MV-4-11 (cell line): ENCODE data around the gene SEMA5A.

Experiments used
- DNase-seq: peaks from one replicate; lab custom pipeline; 2025; lab: John Stamatoyannopoulos, UW

Gene SEMA5A

DNA sequence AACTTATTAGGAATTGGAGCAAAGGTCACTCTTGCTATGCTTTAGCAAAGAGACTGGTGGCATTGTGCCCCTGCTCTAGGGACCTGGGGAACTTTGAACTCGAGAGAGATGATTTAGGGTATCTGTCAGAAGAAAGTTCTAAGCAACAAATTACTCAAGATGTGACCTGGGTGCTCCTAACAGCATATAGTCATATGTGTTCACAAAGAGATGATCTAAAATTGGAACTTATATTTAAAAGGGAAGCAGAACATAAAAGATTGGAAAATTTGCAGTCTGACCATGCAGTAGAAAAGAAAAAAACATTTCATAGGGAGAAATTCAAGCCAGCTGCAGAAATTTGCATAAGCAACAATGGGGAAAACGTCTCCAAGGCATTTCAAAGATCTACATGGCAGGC, 68.3 kb downstream of the SEMA5A start:
- DNase-seq = no peak

DNA sequence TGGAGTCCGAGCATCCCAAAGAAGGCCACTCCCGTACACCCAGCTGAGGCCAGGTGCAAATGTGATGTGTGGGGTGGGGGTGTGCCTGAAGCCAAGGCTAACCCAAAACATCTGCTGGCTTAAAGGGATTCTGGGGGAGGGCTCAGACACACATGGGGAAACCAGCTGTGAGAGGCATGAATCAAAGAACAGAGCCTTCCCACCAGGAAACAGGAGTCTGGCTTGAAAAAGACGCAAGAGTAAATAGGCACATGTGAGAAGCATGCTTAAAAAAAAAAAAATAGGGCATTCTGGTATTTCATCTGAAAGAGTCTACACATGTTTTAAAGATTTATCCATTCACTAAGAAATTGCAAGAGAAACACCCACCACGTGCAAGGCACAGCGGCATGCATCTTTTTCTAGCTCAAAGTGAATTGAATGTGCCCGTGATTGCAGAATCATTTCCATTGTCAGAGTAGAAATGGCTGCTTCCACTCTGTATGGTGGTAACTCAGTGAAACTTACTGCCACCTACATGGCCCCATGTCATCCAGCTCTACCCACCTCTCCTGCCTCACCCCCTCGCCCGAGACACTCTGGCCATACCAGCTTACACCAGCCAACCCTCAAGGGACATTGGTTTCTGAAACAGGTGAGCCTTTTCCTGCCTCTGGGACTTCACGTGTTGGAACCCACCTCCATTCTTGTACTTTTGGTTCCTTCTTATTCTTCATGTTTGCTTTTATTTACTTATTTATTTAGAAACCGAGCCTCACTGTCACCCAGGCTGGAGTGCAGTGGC, 71.5 kb downstream of the SEMA5A start:
- no peak for DNase-seq

DNA sequence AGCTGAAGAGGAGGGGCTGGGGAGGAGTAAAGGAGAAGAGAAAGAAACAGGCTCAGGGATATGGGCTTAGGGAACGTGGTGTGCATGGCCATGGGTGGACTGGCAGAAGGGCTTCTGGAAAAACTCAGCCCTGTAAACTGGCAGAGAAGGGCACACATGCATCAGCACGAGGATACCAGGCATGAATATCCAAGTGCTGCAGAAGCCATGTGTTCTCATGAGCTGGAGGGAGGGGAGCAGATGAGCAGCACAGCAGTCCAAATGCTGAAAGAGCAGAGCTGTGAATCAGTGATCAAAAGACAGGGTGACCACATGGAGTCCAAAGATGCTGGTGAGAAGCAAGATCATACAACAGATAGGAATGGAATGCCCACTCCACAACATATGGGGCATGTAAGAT, 72.3 kb downstream of the SEMA5A start:
- DNase-seq = no peak

DNA sequence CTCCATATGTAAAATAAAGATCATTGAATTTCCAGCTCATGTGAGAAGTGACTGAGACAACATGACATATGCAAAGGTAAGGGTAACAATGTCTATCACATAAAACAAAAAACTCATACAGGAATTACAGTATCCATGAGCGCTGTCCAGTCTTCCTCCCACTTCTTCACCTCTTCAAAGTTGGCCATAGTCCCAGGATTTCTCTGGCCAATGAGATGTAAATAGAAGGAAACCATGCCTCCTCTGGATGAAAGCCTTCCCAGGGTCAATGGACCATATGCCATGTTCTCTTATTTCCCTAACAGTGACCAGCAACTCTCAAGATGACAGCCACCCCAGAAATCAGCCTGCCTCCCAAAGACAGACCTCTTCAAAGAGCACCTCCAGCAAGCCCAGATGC, 75.5 kb downstream of the SEMA5A start:
- no peak for DNase-seq

DNA sequence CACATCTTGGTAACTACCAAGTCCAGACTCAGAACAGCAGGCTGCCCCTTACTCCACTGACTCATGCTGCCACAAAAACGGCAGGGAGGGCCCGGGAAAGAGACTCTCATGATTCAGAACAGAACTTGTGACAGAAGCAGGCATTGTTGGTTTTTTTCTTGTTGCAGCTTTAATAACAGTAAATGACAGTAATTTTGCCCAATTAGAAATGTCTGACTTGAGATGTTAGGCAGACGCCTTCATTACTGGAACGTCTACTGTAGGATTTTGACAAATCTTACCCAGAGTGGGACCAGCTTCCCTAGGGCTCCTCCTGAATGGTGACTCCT, 77.9 kb downstream of the SEMA5A start:
- no peak for DNase-seq

DNA sequence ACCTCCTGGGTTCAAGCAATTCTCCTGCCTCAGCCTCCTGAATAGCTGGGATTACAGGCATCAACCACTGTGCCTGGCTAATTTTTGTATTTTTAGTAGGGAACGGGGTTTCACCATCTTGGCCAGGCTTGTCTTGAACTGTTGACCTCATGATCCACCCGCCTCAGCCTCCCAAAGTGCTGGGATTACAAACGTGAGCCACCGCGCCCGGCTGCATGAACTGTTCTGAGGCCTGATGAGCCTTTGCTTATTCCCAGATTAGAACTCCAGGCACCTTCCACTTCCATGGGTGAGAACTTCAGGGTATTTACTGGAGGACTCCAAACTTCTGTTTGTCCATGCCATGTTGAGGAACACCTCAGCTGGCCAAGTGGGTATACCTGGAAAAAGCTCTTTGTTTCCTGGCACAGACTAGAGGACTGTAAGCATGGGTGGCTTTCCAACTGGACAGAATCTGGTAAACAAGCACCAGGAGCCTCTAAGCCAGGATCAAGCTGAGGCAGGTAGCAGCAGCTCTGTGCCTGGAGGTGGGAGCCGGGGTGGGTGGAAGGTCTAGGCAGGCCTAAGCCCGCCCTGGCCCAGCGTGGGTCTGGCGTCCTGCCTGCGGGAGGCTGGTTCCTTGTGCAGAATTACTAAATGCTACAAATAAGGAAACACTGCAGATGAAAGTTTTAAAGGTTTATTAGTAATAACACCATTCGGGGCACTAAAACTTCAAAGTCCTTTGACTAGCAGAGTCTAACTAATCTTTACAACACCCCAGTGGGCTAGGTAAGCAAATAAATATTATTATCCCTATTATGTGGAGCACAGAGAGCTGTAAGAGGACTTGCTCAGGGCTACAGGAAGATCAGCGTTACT, 78.4 kb downstream of the SEMA5A start:
- DNase-seq = no peak

DNA sequence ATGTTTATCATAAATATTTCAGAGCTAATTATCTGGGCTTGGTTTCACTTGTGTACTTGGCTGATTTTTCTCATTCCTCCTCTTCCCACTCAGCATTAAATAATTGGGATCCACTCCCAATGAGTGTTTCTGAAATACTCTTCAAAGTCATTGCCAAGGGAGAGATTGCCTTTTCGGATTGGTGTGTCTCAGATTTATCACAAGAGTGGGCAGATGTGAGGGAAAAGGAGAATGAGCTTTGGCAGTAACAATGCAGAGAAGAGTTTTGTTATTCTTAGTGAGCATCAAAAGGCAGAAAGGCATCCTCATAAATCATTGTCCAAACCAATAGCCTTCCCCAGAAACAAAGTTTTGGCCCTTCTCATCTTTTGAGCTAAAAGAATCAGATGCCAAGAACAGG, 79.2 kb downstream of the SEMA5A start:
- DNase-seq = no peak

DNA sequence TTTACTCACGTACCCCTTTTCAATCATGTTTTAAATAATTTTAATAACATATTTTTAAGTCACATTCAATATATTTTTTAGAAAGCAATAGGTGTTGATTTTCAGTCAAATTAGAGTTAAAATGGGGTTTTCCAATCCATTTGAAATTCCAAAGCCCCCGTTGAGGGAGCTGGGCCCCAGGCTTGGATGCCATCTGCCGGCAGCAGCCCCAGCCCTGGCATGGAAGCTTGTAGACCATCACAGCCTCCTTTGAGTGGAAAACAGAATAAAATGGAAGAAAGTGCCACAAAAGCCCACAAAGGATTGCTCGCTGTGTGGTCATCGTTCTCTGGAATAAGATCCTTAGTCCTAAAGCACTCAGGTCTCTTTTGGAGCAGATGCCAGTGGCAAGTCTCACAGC, 81.4 kb downstream of the SEMA5A start:
- no peak for DNase-seq

DNA sequence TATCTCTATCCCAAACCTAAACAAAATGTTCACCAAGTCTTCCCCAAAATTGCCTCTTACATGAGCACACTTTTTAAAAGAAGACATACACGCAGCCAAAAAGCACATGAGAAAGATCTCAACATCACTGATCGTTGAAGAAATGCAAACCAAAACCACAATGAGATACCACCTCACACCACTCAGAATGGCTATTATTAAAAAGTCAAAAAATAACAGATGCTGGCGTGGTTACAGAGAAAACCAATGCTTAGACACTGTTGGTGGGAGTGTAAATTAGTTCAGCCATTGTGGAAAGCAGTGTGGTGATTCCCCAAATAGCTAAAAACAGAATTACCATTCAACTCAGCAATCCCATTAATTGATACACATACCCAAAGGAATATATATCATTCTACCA, 83.8 kb downstream of the SEMA5A start:
- DNase-seq = no peak

DNA sequence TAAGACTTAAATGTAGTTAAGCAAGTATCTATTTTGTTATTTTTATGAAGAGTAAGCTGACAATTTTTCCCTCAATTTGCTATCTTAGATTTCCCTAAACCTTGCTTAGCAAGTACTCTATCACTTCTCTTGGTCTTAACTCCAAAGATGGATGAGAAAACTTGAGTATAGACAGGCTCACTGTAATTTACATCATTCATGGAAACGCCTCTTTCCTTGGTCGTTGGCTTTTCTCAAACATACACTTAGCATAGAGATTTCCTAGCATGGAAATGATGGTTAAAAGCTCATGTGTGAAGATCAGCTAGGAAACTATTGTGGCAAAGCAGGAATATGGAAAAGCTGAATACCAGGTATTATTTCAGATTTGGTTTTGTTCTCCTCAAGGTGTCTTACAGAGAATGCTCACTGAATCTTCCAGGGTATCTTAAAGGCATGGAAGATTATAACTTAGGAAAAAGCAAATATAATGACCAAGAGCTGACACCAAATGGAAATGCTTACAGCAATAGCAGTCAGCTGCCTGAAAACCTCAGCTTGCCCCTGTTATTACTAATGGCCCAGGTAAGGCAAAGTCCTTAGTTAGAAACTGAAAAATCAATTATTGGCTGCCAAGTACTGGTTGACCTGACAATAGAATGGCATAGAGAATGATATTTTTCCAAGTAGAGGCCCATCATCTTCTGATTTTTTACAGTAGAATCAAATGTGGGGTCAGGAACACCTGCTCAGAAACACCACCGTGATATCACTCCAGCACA, 84.8 kb downstream of the SEMA5A start:
- DNase-seq = no peak

DNA sequence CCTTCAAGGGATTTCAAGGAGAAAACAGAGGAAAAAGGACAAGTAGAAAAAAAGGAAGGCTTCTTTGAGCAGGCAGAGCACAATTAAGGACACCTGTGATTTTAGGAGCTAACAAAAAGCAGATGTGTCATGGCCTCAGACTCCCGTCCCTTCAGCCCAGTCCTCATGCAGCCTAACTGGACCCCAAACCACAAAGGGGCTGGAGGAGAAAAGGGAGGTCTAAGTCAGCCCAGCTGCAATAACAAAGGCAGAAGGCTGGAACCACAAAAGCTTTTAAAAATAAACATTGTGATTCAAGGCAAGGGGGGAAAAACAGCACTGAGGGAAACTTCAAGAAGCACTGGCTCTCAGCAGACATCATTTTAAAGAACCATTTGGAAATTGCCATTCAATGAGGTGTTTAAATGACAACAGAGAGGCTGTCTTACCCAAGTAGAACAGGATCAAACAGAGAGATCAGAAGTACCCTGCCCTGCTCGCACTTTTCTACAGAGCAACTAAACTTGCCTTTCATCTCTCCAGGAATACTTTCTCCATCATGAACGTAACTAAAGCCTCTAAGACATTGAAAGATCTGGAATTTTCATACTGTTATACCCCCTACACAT, 89.3 kb downstream of the SEMA5A start:
- DNase-seq = no peak

DNA sequence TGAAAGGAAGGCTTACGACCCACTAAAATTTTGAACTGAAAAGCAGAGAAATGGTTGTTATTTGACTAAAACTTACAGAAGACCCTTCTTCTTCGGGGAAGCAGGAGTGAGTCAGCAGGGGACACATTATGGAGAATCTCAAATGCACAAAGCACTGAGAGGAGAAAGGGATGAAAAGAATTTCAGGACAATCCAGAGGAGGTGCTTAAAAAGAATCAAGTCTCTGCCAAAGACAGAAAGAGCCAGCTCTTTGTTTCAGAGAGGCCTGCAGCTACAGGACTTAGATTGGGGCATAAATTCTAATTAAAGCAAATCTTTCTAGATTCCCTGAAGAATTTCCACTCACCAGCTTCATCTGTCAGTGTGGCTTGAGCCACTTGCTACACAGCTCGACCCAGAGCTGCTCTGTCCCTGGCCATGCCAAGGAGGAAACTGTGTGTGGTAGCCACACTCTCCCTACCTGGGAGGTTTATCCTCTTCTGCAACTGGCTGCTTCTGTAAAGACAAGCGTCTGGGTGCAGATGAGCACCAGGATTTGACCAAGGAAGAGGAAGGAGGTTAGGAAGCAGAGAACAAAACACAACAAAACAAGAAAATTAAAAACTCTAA, 89.9 kb downstream of the SEMA5A start:
- DNase-seq = no peak

DNA sequence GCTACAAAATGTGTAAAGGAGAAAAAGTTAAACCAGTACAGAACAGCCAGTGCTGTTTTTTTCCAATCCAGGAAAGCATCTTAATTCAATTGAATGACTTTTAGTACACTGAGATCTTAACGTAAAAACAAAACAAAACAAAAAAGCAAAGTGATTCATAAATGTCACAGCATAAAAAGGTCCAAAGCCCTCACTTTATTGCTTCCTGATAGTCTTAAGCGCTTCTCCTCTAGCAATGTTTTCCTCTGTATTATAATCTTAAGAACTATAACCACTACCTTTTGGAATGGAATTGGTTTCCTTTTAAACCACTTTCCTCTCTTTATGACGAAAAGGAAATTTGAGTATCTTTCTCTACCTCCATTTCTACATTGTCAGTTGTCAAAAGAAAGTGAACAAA, 91.4 kb downstream of the SEMA5A start:
- no peak for DNase-seq

DNA sequence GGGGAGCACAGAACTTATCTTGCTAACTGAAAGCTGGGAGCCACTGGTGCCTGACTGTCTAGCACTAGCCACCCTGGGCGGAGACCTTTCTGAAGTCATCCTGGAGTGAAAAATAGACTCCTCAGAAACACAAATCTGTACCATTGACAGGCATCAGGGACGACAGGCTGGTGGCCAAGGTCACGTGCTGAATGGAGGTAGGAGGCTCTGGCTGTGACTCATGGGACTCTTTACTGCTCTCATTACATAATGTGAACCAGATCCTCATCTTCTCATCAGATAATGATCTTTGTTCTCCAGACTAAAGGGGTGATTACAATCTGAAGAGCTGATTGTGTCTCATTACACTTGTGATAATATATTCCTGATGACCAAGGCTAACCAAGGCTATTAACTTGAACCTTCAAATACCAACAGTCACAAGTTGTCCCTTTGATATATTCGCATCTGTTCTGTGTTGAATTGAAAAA, 91.8 kb downstream of the SEMA5A start:
- no peak for DNase-seq

DNA sequence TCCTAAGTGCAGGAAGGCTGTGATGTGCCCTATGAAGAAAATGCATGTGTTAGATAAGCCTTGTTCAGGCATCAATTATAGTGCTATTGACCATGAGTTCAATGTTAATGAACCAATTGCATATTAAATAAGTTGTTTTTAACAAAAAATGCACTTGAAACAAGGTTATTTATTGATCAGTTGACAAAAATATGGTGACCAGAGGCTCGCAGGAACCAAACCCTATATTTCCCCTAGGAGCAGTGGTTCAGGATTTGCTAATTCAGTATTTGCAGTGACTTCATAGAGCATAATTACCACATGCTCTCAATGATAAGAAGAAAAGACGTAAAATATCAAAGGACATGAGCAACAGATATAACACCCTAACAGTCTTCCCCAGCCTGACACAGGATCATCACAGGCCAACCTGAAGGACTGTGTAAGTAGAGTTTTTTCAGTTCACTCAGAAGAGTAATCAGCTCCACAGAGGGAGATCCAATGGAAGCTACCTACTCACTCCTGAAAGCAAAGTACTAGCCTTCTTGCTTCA, 92.3 kb downstream of the SEMA5A start:
- DNase-seq = no peak

DNA sequence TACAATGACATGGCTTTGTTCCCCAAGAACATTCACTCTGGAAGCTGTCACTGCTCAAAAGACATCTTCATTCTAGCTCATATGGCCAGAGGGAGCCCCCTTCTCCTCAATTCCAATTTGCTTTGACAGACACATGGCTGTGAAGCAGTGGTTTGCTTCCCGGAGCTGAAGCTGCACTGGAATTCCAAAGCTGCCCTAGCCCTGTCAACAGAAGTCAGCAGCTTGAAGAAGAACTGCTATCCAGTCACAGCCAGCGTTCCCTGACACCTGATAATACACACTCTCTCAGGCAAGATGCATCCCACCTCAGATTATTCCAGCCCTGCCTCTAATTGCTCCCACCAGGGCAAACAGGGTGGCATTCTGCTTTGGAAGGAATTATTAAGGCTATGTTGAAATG, 93.7 kb downstream of the SEMA5A start:
- no peak for DNase-seq

DNA sequence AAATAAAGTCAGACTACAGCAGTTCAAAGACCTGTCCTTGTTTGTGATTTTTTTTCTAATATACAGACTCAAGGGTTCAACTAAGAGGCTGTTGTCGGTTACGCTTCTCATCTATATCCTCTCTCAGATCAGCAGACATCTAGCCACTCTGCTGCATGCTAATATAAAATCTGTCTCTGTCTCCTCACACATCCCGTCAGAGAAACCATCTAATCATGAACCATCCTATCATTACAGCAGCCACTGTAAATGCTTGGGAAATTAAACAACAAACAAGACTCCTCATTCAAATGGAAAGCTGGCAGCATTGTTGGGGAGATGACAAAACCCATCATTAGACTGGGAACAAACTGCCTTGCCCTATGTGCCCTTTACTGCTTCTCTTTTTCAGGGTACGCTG, 94.8 kb downstream of the SEMA5A start:
- DNase-seq = no peak

DNA sequence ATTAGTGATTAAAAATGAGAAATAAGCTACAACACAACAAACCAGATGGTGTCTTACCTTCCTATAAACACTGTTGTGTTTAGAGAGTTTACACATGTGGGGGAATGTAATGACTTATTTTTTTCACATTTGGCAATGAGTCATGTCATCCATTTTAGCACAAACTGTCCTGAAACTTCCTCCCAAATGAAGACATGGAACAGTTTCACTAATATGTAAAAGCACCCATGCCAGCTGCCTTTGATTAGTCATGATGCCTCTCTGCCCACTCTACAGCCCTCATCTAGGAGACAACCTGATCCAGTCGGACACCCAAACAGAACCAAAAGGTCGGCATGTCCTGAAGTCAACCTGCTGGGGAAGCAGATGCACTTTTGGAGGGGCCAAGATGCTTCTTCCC, 98.2 kb downstream of the SEMA5A start:
- DNase-seq = no peak

DNA sequence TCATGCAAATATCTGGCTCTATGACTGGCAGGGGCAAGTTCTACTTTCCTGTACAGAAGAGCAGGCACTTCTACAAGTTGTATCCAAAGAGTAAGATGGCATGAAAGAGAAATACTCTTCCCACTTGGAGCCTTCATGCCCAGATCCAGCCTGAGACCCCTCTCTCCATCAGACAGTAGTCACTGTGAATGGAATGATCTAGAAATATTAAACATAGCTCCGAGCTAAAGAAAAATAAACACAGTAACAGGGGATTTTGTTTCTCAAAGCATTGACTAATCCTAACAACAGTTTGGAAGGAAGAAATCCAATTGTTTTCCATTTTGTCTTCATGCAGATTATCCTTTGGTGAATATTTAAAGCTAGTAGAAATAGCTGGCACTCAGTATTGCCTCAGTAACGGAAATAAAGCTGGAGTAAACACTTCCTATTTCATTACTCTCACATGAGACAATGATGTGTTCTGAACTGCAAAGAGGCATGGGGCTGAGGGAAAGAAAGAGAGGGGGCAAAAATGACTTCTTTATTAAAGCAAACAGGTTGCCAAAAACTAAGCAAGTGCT, 100.0 kb downstream of the SEMA5A start:
- no peak for DNase-seq

DNA sequence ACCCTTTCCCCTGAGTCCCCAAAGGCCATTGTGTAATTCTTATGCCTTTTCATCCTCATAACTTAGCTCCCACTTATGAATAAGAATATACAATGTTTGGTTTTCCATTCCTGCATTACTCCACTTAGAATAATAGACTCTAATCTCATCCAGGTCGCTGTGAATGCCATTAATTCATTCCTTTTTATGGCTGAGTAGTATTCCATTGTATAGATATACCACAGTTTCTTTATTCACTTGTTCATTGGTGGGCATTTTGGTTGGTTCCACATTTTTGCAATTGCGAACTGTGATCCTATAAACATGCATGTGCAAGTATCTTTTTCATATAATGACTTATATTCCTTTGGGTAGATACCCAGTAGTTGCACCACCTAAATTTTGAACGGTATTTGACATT, 101.5 kb downstream of the SEMA5A start:
- DNase-seq = no peak

DNA sequence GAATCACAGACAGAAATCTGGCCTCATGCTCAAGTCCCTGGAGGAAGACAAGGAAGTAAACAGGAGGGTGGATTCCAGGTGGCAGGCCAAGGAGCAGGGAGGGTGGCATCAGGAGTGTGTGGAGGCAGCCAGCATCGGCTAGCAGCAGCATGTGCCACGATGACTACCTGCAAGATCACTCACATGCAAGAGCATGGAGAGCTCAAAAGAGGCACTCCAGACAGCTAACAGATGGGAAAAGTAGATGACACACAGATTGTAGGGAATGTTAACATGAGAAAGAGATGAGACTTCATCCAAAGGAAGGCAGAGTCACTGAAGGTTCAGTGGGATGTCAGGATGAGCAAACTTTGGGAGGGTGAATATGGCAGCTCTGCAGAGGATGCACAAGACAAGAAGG, 104.3 kb downstream of the SEMA5A start:
- no peak for DNase-seq
